NCI-H1694 (cell line): ENCODE data around the gene LRBA.
A peak's percentile ranks its signal among the peaks of the same experiment; 100 is the strongest.

Experiments used
- DNase-seq: peaks from one replicate; lab custom pipeline; 2025; lab: John Stamatoyannopoulos, UW

The LRBA gene

GRCh38 chr4:150240011-150240410 lies 775.1 kb downstream of the LRBA start:
- DNase-seq: no peak

GRCh38 chr4:150238591-150238990 lies 776.5 kb downstream of the LRBA start:
- no peak for DNase-seq

- no peak for DNase-seq
Observed at GRCh38 chr4:150237110-150237872, 777.8 kb downstream of the LRBA start.

- DNase-seq: no peak
Observed at GRCh38 chr4:150236626-150237025, 778.5 kb downstream of the LRBA start.

GRCh38 chr4:150235808-150236271 lies 779.2 kb downstream of the LRBA start:
- DNase-seq: no peak

- no peak for DNase-seq
Observed at GRCh38 chr4:150235317-150235716, 779.8 kb downstream of the LRBA start.

GRCh38 chr4:150234246-150234645 lies 780.8 kb downstream of the LRBA start:
- DNase-seq: no peak

- no peak for DNase-seq
Observed at GRCh38 chr4:150232029-150232428, 783.1 kb downstream of the LRBA start.

- DNase-seq: peak; percentile 13
Observed at GRCh38 chr4:150231107-150231770, 783.8 kb downstream of the LRBA start.

GRCh38 chr4:150230561-150230960 lies 784.5 kb downstream of the LRBA start:
- peak; percentile 63 for DNase-seq

GRCh38 chr4:150229520-150229919 lies 785.6 kb downstream of the LRBA start:
- DNase-seq: peak; percentile 5

- DNase-seq: no peak
Observed at GRCh38 chr4:150224896-150225591, 790.0 kb downstream of the LRBA start.

GRCh38 chr4:150219841-150220240 lies 795.2 kb downstream of the LRBA start:
- no peak for DNase-seq

GRCh38 chr4:150218447-150218846 lies 796.6 kb downstream of the LRBA start:
- no peak for DNase-seq

- no peak for DNase-seq
Observed at GRCh38 chr4:150217808-150218207, 797.3 kb downstream of the LRBA start.

- no peak for DNase-seq
Observed at GRCh38 chr4:150217192-150217591, 797.9 kb downstream of the LRBA start.

- no peak for DNase-seq
Observed at GRCh38 chr4:150216726-150217125, 798.4 kb downstream of the LRBA start.

- DNase-seq: no peak
Observed at GRCh38 chr4:150215601-150216000, 799.5 kb downstream of the LRBA start.
